ENCODE data around the gene RELCH. TPM values are rescaled to one million over a fixed set of nuclear protein-coding genes. Genes with fewer than 3 reads are reported as not detected.

The RELCH gene
- total RNA-seq, 1 donor from 2014 or later = 11.5 TPM

- ATAC-seq = no peak
- DNase-seq = no peak
- intact Hi-C loops (cut with micrococcal nuclease) = no loop called here
Measured at GRCh38 chr18:62357079-62357719, 170.1 kb downstream of the RELCH start.

Other genes with a start within 250 kb of the RELCH start
- 18.2 TPM for gene PIGN, start 199 bp upstream of the RELCH start, total RNA-seq
- 1.2 TPM for gene TNFRSF11A, start 138.1 kb downstream of the RELCH start, total RNA-seq

Data from left ventricle myocardium superior (tissue), 1 donor.